SJCRH30 (cell line): ENCODE data around the gene ADORA2B. TPM values are rescaled to one million over a fixed set of nuclear protein-coding genes. Genes with fewer than 3 reads are reported as not detected.
"Not testable (repeated sequence)": the region's sequence is repeated elsewhere in the genome, so short reads cannot be mapped to it uniquely, and the experiment has no call there.

Experiments
- DNase-seq, 2 experiments: peaks; one replicate each; pipeline ENCODE4 v3.0.0-alpha.2; 2015 to 2020
- H3K27ac ChIP-seq: fragments of 250-450 bp; sonication (Bioruptor Pico); 2 replicates; pipeline ENCODE4 v1.5.1; 2020; ENCODE audit warnings: mild to moderate bottlenecking, moderate library complexity
- H3K27me3 ChIP-seq: fragments of 250-450 bp; sonication (Bioruptor Pico); 2 replicates; pipeline ENCODE4 v1.5.1; 2020; ENCODE audit warnings: mild to moderate bottlenecking, moderate library complexity
- H3K36me3 ChIP-seq: fragments of 250-450 bp; sonication (Bioruptor Pico); 2 replicates; pipeline ENCODE4 v1.5.1; 2020; ENCODE audit warnings: mild to moderate bottlenecking, moderate library complexity
- H3K4me1 ChIP-seq: fragments of 250-450 bp; sonication (Bioruptor Pico); 2 replicates; pipeline ENCODE4 v1.5.1; 2020; ENCODE audit warnings: mild to moderate bottlenecking, moderate library complexity
- H3K4me3 ChIP-seq: fragments of 250-450 bp; sonication (Bioruptor Pico); 2 replicates; pipeline ENCODE4 v1.5.1; 2020; ENCODE audit warnings: mild to moderate bottlenecking, moderate library complexity
- H3K9me3 ChIP-seq: fragments of 250-450 bp; sonication (Bioruptor Pico); replicated peaks from 2 replicates; pipeline ENCODE4 v1.5.1; 2020; ENCODE audit warnings: mild to moderate bottlenecking, moderate library complexity
- total RNA-seq: library from RNA; depleted of rRNA; stranded (reverse); fragments of >200 nt; shearing (Covaris generic); gene quantifications from 2 replicates; pipeline ENCODE4 v1.2.3, GENCODE V29; 2014

The ADORA2B gene
- total RNA-seq, 1 experiment from 2014 or later = 15.1 TPM

DNA sequence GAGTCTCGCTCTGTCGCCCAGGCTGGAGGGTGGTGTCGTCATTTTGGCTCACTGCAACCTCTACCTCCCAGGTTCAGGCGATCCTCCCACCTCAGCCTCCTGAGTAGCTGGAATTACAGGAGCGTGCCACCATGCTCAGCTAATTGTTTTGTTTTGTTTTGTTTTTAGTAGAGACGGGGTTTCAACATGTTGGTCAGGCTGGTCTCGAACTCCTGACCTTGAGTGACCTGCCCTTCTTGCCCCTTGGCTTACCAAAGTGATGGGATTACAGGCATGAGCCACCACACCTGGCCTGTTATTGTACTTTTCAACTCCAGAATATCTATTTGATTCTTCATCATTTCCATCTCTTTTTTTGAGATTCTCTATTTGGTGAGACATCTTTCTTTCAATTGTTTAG is 9.0 kb upstream of the ADORA2B start:
- no peaks in the 10 kb centered on the region for H3K9me3 ChIP-seq
- DNase-seq = no peak
- H3K36me3 ChIP-seq = no peaks in the 10 kb centered on the region
- no peaks in the 10 kb centered on the region for H3K27me3 ChIP-seq
- no peak overlapping the region for H3K4me3 ChIP-seq
- H3K27ac ChIP-seq = no peak overlapping the region
- H3K4me1 ChIP-seq = no peaks in the 10 kb centered on the region

GRCh38 chr17:15936481-15936880 is 8.4 kb upstream of the ADORA2B start:
- DNase-seq, H3K36me3 ChIP-seq, H3K27ac ChIP-seq, H3K9me3 ChIP-seq, H3K4me3 ChIP-seq, H3K27me3 ChIP-seq, H3K4me1 ChIP-seq: not testable (repeated sequence)

GRCh38 chr17:15941781-15942180 is 3.1 kb upstream of the ADORA2B start:
- Histone ChIP-seq H3K27ac (no peak overlapping the region), H3K36me3 (no peaks in the 10 kb centered on the region), H3K4me3 (no peak overlapping the region), H3K4me1 (peaks cover 7% of the 10 kb centered on the region; the same call in 1 of the 2 replicates), H3K9me3 (no peaks in the 10 kb centered on the region), H3K27me3 (no peaks in the 10 kb centered on the region)
- no peak for DNase-seq

GRCh38 chr17:15942207-15942833 is 2.6 kb upstream of the ADORA2B start:
- H3K27ac ChIP-seq = no peak overlapping the region
- H3K4me3 ChIP-seq = no peak overlapping the region
- no peak for DNase-seq
- no peaks in the 10 kb centered on the region for H3K27me3 ChIP-seq
- H3K4me1 ChIP-seq = peaks cover 7% of the 10 kb centered on the region; the same call in 1 of the 2 replicates
- H3K9me3 ChIP-seq = no peaks in the 10 kb centered on the region
- H3K36me3 ChIP-seq = no peaks in the 10 kb centered on the region

GRCh38 chr17:15943971-15944758 is 765 bp upstream of the ADORA2B start:
- peak in 1 of 2 experiments; percentile 39 for DNase-seq
- no peaks in the 10 kb centered on the region for H3K36me3 ChIP-seq
- H3K9me3 ChIP-seq = no peaks in the 10 kb centered on the region
- no peaks in the 10 kb centered on the region for H3K27me3 ChIP-seq
- peak overlapping the region; percentile 45 for H3K27ac ChIP-seq
- peak overlapping the region; percentile 63 for H3K4me3 ChIP-seq
- peaks cover 7% of the 10 kb centered on the region; the same call in 1 of the 2 replicates for H3K4me1 ChIP-seq

DNA sequence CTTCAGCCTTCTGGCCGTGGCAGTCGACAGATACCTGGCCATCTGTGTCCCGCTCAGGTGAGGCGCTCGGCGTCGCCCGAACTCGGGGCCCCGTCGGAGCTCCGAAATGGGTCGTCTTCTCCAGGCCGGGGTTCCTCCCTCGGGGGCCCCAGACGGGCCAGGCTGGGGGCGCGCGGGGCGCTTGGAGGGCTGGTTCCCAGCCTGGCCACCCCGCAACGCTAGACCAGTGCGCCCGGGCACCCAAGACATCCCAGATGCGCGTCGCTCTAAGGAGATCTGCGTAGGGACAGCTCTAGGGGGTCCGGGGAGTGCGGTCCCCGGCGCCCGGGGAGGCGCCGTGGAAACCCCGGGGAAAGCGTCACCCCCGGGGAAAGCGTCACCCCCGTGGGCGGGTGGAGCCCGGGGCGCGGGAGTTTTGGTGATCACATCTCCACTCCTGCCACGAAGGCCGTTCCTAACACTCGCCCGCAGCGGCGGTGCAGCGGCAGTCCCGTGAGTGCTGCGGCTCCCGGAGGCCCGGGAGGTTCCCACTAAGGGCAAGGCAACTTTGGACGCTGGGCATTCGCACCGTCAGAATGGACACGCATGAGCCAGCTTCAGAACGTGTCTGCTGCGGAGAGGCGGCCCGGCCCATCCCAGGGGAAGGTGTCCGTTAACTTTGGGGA is 729 bp downstream of the ADORA2B start:
- Histone ChIP-seq H3K36me3 (no peaks in the 10 kb centered on the region), H3K9me3 (no peaks in the 10 kb centered on the region), H3K27me3 (no peaks in the 10 kb centered on the region), H3K27ac (peak overlapping the region; percentile 45), H3K4me3 (peak overlapping the region; percentile 63), H3K4me1 (peaks cover 7% of the 10 kb centered on the region; the same call in 1 of the 2 replicates)
- no peak for DNase-seq

GRCh38 chr17:15946611-15947120 is 1.7 kb downstream of the ADORA2B start:
- H3K9me3 ChIP-seq = no peaks in the 10 kb centered on the region
- H3K4me1 ChIP-seq = peaks cover 7% of the 10 kb centered on the region; the same call in 1 of the 2 replicates
- no peak overlapping the region for H3K4me3 ChIP-seq
- no peak overlapping the region for H3K27ac ChIP-seq
- no peak for DNase-seq
- no peaks in the 10 kb centered on the region for H3K36me3 ChIP-seq
- no peaks in the 10 kb centered on the region for H3K27me3 ChIP-seq

DNA sequence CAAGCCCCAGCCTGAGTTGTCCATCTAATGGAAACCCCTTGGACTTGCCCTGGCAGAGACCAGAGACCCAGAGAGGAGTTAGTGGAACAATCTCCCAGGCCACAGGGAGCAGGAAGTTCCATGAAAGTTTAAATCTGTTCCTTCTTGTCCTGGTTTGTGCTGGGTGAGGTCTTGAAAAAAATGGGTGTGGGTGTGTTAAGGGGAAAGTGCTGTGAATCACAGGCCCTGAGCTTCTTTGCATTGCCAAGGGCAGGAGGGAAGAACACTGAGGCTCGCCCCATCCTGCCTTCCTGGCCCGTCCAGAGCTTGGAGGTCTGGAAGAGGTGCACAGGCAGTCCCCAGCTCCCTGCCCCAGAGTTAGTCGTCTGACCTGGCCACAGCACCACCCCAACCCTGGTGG is 2.3 kb downstream of the ADORA2B start:
- Histone ChIP-seq H3K4me3 (no peak overlapping the region), H3K9me3 (no peaks in the 10 kb centered on the region), H3K36me3 (no peaks in the 10 kb centered on the region), H3K27ac (no peak overlapping the region), H3K27me3 (no peaks in the 10 kb centered on the region), H3K4me1 (peaks cover 7% of the 10 kb centered on the region; the same call in 1 of the 2 replicates)
- no peak for DNase-seq

DNA sequence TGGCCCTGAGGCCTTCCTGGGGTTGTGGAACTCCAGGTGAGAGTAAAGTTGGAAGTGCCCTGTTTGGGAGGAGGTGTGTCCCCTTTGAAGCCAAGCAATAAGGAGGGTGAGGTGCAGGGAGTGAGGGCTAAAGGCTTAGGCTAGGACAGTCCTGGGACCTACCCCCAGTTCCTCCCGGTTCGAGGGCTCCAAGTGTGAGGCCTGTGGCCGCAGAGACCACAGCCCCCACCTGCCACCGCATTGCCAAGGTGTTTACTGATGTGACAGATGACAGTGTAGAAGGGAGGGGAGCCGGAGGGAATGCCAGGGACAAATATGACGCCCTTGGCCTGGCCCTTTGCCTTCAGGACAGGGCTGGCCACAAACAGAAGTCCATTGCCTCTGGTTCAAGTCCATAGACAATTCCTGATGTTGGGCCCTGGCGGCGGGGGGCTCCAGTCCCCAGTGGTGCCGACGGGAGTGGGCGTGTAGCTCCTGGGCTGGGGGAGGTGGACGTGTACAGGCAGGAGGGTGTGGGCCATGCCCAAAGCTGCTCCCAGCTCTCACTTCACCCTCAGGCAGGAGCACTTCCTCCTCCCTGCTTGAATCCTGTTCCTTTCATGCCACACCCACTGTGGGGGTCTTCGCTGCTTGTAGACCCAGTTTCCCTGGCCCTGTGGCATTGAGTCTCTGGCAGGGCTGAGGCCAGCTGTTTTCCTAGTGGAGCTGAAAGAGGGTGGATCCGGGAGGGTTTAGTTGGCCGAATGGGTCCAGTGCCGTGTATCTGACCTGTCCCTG is 3.2 kb downstream of the ADORA2B start:
- DNase-seq = no peak
- no peak overlapping the region for H3K27ac ChIP-seq
- no peaks in the 10 kb centered on the region for H3K27me3 ChIP-seq
- H3K36me3 ChIP-seq = no peaks in the 10 kb centered on the region
- H3K4me3 ChIP-seq = no peak overlapping the region
- no peaks in the 10 kb centered on the region for H3K9me3 ChIP-seq
- peaks cover 7% of the 10 kb centered on the region; the same call in 1 of the 2 replicates for H3K4me1 ChIP-seq

DNA sequence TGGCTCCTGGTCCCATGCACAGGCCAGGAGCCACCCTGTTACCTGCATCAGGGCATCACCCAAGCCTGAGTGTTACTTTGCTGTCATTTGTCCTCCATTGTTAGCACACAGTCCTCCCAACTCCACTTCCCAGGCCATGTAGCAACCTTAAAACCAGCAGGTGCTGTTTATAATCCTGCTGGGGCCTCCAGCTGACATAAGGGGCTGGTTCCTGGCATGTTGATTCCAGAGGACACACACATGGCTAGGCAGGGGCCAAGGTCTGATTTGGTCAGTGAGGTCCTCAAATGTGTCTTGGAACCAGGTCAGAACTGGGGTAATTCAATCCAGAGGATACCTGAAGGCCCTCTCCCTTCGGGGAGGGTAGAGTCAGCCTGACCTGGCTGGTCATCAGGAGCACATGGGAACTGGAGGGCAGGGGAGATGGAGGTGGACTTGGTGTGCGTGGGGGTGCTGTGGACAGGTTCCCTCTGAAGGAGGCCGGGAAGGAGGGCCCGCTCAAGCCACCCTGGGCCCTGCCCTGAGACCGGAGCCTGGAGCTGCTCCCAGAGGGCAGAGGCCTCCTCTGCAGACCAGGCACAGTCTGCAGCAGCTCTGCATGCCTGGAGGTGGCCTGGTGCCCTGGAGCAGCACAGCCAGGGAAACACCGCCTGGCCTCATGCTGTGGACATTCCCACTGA is 6.6 kb downstream of the ADORA2B start:
- H3K9me3 ChIP-seq = no peaks in the 10 kb centered on the region
- peaks cover 20% of the 10 kb centered on the region for H3K4me1 ChIP-seq
- DNase-seq = peak in 1 of 2 experiments; percentile 53
- no peaks in the 10 kb centered on the region for H3K27me3 ChIP-seq
- H3K27ac ChIP-seq = no peak overlapping the region
- no peak overlapping the region for H3K4me3 ChIP-seq
- no peaks in the 10 kb centered on the region for H3K36me3 ChIP-seq

- Histone ChIP-seq H3K4me1 (peaks cover 25% of the 10 kb centered on the region), H3K27me3 (no peaks in the 10 kb centered on the region)
- no peak for DNase-seq
These were observed 7.2 kb downstream of the ADORA2B start for GRCh38 chr17:15952048-15952532.

GRCh38 chr17:15952916-15953790 is 8.2 kb downstream of the ADORA2B start:
- H3K4me1 ChIP-seq = peaks cover 32% of the 10 kb centered on the region
- H3K36me3 ChIP-seq = no peaks in the 10 kb centered on the region
- H3K9me3 ChIP-seq = no peaks in the 10 kb centered on the region
- no peak overlapping the region for H3K27ac ChIP-seq
- no peak for DNase-seq
- H3K4me3 ChIP-seq = no peak overlapping the region
- H3K27me3 ChIP-seq = no peaks in the 10 kb centered on the region

More at GRCh38 chr17:15952048-15952532, 7.2 kb downstream of the ADORA2B start:
- Histone ChIP-seq H3K4me3 (no peak overlapping the region), H3K27ac (no peak overlapping the region), H3K9me3 (no peaks in the 10 kb centered on the region), H3K36me3 (no peaks in the 10 kb centered on the region)

GRCh38 chr17:15954222-15954621 is 9.3 kb downstream of the ADORA2B start:
- DNase-seq = peak; percentile 73 to 78

More at GRCh38 chr17:15954222-15954621, 9.3 kb downstream of the ADORA2B start:
- H3K4me1 ChIP-seq = peaks cover 42% of the 10 kb centered on the region
- no peaks in the 10 kb centered on the region for H3K9me3 ChIP-seq
- no peaks in the 10 kb centered on the region for H3K36me3 ChIP-seq
- no peak overlapping the region for H3K27ac ChIP-seq
- H3K4me3 ChIP-seq = no peak overlapping the region
- H3K27me3 ChIP-seq = no peaks in the 10 kb centered on the region
